ENCODE results near the gene TUSC1. TPM values are rescaled to one million over a fixed set of nuclear protein-coding genes. Genes with fewer than 3 reads are reported as not detected.

TUSC1 gene
- total RNA-seq, 1 experiment from 2014 or later: 6.0 TPM

DNA sequence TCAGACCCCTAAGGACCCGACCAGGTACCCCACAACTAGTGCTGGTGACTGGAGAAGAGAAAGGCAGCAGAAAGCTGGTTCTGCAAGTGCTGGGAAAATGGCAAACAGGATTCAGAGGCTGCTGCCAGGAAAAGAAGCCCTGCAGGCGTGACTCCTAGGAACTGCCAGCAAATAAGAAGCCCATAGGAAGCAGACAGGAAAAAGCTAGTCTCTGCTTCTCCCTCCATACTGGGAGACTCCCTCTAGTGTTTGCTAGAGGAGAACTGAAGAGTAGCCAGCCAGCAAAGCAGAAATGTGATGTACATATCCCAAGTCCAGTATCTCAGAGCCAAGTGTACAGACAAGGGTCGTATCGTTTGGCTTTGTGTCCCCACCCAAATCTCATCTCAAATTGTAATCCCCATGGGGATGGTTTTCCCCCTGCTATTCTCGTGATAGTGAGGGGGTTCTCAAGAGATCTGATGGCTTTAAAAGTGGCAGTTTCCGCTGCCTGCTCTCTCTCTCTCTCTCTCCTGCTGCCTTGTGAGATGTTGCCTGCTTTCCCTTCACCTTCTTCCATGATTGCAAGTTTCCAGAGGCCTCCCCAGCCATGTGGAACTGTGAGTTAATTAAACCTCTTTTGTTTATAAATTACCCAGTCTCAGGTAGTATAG lies 38.1 kb upstream of the TUSC1 start:
- POLR2A ChIA-PET: no interaction called here

DNA sequence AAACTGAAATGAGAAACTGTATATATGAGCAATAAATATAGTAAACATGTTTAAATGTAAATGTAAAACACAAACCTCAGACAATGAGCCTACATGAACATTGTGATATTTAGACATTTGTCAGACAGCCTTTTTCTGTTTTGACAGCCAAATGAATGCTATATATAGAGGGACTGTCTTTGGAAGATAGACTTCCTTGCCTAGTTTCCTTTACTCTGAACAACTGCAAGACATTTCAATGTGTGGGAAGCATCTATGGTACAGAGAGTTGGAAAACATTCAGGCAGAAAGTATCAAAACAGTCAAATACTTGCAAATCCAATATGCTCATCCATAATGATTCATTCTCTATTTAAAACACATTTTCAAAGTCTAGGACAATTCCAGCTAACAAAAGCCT lies 31.7 kb upstream of the TUSC1 start:
- no peaks in the 10 kb centered on the region for H3K9me3 Mint-ChIP-seq
- ChIA-PET POLR2A (no interaction called here), CTCF (no interaction called here)
- H3K27me3 Mint-ChIP-seq (ENCODE audit: low read depth): no peaks in the 10 kb centered on the region
- no peak overlapping the region for H3K4me3 Mint-ChIP-seq
- ATAC-seq: no peak
- no peaks in the 10 kb centered on the region for H3K36me3 Mint-ChIP-seq
- H3K4me1 Mint-ChIP-seq: no peaks in the 10 kb centered on the region
- no peak for DNase-seq (ENCODE audit: low spot score)
- no peak overlapping the region for H3K27ac Mint-ChIP-seq
- TF ChIP-seq SMAD4 (CRISPR knock-in tag; IDR thresholded peaks at IDR 0.05): no peak
- TF ChIP-seq, protein P1, sequence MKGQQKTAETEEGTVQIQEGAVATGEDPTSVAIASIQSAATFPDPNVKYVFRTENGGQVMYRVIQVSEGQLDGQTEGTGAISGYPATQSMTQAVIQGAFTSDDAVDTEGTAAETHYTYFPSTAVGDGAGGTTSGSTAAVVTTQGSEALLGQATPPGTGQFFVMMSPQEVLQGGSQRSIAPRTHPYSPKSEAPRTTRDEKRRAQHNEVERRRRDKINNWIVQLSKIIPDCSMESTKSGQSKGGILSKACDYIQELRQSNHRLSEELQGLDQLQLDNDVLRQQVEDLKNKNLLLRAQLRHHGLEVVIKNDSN (CRISPR knock-in tag; IDR thresholded peaks at IDR 0.05): no peak
- TF ChIP-seq NFATC4 (CRISPR knock-in tag; IDR thresholded peaks at IDR 0.05): no peak

More for the DNA sequence above, 38.1 kb upstream of the TUSC1 start:
- Mint-ChIP-seq H3K9me3 (no peaks in the 10 kb centered on the region), H3K27me3 (ENCODE audit: low read depth) (no peaks in the 10 kb centered on the region), H3K27ac (peak overlapping the region; percentile 32; the same call in 1 of the 2 replicates), H3K4me3 (no peak overlapping the region), H3K36me3 (no peaks in the 10 kb centered on the region), H3K4me1 (peaks cover 18% of the 10 kb centered on the region)
- CTCF ChIA-PET: interaction anchor here (0.7 to 1.3 kb wide), 5 partner anchors 11 to 100 kb away, joined by 3 to 9 read pairs (median 4); partner anchors contain the start of gene TUSC1
- DNase-seq (ENCODE audit: low spot score) (peak; percentile 28), ATAC-seq (peak; percentile 99)
- no peak for TF ChIP-seq NFATC4 (CRISPR knock-in tag; IDR thresholded peaks at IDR 0.05)
- TF ChIP-seq NR2C2 (CRISPR knock-in tag; IDR thresholded peaks at IDR 0.05): no peak

DNA sequence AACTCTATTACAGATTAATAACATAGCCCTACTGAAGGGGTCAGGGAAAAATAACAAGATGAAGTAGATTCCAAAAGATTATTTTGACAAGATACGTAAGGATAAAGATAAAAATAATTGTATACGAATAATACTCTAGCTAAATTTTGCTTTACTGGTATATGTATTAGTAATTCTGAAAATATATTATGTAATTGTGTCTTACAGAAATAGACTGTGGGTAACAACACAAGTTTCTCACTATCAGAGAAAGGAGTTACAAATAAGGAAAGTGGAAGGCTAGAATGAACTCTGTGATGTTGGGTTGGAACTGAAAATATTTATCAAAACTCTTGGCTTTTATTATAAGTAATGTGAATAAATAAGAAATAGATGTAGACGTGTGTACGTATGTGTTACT lies 26.6 kb upstream of the TUSC1 start:
- Mint-ChIP-seq H3K36me3 (no peaks in the 10 kb centered on the region), H3K27ac (no peak overlapping the region), H3K27me3 (ENCODE audit: low read depth) (no peaks in the 10 kb centered on the region), H3K4me1 (no peaks in the 10 kb centered on the region), H3K9me3 (no peaks in the 10 kb centered on the region), H3K4me3 (no peak overlapping the region)
- ATAC-seq (no peak), DNase-seq (ENCODE audit: low spot score) (no peak)
- POLR2A ChIA-PET: no interaction called here
- CTCF ChIA-PET: no interaction called here
- no peak for TF ChIP-seq NR3C1 (CRISPR knock-in tag; conservative IDR thresholded peaks at IDR 0.05; ENCODE audit: low read depth)
- TF ChIP-seq KAT7 (CRISPR knock-in tag; IDR thresholded peaks at IDR 0.05; ENCODE audit: borderline replicate concordance): no peak
- TF ChIP-seq RORB (CRISPR knock-in tag; IDR thresholded peaks at IDR 0.05): no peak
- TF ChIP-seq, protein P1 (CRISPR knock-in tag; IDR thresholded peaks at IDR 0.05): no peak
- TF ChIP-seq TP53 (CRISPR knock-in tag; IDR thresholded peaks at IDR 0.05): no peak
- TF ChIP-seq GRHL2 (CRISPR knock-in tag; IDR thresholded peaks at IDR 0.05; ENCODE audit: insufficient replicate concordance, severe bottlenecking): no peak
- TF ChIP-seq, protein P2, sequence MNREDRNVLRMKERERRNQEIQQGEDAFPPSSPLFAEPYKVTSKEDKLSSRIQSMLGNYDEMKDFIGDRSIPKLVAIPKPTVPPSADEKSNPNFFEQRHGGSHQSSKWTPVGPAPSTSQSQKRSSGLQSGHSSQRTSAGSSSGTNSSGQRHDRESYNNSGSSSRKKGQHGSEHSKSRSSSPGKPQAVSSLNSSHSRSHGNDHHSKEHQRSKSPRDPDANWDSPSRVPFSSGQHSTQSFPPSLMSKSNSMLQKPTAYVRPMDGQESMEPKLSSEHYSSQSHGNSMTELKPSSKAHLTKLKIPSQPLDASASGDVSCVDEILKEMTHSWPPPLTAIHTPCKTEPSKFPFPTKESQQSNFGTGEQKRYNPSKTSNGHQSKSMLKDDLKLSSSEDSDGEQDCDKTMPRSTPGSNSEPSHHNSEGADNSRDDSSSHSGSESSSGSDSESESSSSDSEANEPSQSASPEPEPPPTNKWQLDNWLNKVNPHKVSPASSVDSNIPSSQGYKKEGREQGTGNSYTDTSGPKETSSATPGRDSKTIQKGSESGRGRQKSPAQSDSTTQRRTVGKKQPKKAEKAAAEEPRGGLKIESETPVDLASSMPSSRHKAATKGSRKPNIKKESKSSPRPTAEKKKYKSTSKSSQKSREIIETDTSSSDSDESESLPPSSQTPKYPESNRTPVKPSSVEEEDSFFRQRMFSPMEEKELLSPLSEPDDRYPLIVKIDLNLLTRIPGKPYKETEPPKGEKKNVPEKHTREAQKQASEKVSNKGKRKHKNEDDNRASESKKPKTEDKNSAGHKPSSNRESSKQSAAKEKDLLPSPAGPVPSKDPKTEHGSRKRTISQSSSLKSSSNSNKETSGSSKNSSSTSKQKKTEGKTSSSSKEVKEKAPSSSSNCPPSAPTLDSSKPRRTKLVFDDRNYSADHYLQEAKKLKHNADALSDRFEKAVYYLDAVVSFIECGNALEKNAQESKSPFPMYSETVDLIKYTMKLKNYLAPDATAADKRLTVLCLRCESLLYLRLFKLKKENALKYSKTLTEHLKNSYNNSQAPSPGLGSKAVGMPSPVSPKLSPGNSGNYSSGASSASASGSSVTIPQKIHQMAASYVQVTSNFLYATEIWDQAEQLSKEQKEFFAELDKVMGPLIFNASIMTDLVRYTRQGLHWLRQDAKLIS (CRISPR knock-in tag; IDR thresholded peaks at IDR 0.05; ENCODE audit: borderline replicate concordance): no peak
- TF ChIP-seq IRF2 (CRISPR knock-in tag; IDR thresholded peaks at IDR 0.05; ENCODE audit: borderline replicate concordance, low read depth): no peak
- no peak for TF ChIP-seq ZNF138 (CRISPR knock-in tag; conservative IDR thresholded peaks at IDR 0.05)
- TF ChIP-seq NR1H2 (CRISPR knock-in tag; IDR thresholded peaks at IDR 0.05): no peak
- TF ChIP-seq, protein P3, sequence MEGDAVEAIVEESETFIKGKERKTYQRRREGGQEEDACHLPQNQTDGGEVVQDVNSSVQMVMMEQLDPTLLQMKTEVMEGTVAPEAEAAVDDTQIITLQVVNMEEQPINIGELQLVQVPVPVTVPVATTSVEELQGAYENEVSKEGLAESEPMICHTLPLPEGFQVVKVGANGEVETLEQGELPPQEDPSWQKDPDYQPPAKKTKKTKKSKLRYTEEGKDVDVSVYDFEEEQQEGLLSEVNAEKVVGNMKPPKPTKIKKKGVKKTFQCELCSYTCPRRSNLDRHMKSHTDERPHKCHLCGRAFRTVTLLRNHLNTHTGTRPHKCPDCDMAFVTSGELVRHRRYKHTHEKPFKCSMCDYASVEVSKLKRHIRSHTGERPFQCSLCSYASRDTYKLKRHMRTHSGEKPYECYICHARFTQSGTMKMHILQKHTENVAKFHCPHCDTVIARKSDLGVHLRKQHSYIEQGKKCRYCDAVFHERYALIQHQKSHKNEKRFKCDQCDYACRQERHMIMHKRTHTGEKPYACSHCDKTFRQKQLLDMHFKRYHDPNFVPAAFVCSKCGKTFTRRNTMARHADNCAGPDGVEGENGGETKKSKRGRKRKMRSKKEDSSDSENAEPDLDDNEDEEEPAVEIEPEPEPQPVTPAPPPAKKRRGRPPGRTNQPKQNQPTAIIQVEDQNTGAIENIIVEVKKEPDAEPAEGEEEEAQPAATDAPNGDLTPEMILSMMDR (IDR thresholded peaks at IDR 0.05): no peak
- TF ChIP-seq, protein P4, sequence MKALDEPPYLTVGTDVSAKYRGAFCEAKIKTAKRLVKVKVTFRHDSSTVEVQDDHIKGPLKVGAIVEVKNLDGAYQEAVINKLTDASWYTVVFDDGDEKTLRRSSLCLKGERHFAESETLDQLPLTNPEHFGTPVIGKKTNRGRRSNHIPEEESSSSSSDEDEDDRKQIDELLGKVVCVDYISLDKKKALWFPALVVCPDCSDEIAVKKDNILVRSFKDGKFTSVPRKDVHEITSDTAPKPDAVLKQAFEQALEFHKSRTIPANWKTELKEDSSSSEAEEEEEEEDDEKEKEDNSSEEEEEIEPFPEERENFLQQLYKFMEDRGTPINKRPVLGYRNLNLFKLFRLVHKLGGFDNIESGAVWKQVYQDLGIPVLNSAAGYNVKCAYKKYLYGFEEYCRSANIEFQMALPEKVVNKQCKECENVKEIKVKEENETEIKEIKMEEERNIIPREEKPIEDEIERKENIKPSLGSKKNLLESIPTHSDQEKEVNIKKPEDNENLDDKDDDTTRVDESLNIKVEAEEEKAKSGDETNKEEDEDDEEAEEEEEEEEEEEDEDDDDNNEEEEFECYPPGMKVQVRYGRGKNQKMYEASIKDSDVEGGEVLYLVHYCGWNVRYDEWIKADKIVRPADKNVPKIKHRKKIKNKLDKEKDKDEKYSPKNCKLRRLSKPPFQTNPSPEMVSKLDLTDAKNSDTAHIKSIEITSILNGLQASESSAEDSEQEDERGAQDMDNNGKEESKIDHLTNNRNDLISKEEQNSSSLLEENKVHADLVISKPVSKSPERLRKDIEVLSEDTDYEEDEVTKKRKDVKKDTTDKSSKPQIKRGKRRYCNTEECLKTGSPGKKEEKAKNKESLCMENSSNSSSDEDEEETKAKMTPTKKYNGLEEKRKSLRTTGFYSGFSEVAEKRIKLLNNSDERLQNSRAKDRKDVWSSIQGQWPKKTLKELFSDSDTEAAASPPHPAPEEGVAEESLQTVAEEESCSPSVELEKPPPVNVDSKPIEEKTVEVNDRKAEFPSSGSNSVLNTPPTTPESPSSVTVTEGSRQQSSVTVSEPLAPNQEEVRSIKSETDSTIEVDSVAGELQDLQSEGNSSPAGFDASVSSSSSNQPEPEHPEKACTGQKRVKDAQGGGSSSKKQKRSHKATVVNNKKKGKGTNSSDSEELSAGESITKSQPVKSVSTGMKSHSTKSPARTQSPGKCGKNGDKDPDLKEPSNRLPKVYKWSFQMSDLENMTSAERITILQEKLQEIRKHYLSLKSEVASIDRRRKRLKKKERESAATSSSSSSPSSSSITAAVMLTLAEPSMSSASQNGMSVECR (CRISPR knock-in tag; IDR thresholded peaks at IDR 0.05; ENCODE audit: borderline replicate concordance): no peak
- no peak for TF ChIP-seq NFYB (CRISPR knock-in tag; conservative IDR thresholded peaks at IDR 0.05; ENCODE audit: low read depth)
- TF ChIP-seq TEAD1 (CRISPR knock-in tag; IDR thresholded peaks at IDR 0.05): no peak
- TF ChIP-seq, protein P5, sequence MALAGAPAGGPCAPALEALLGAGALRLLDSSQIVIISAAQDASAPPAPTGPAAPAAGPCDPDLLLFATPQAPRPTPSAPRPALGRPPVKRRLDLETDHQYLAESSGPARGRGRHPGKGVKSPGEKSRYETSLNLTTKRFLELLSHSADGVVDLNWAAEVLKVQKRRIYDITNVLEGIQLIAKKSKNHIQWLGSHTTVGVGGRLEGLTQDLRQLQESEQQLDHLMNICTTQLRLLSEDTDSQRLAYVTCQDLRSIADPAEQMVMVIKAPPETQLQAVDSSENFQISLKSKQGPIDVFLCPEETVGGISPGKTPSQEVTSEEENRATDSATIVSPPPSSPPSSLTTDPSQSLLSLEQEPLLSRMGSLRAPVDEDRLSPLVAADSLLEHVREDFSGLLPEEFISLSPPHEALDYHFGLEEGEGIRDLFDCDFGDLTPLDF (CRISPR knock-in tag; IDR thresholded peaks at IDR 0.05): no peak
- TF ChIP-seq OVOL2 (CRISPR knock-in tag; IDR thresholded peaks at IDR 0.05; ENCODE audit: borderline replicate concordance): no peak

Data from WTC11 (cell line).